MM.1S (cell line): Measurements from ENCODE around the gene RBM8A.

Experiments
- CTCF ChIP-seq: fragments of 300-600 bp; sonication (generic); IDR thresholded peaks from 2 replicates; pipeline ENCODE4 v1.5.1; 2016; ENCODE audit warnings: antibody characterized with exemption, low read length, mixed read lengths
- EZH2phosphoT487 ChIP-seq: fragments of 300-600 bp; sonication (generic); IDR thresholded peaks from 2 replicates; pipeline ENCODE4 v1.6.1; 2018; ENCODE audit warnings: antibody characterized with exemption, low read length

- TF ChIP-seq CTCF (0 out of 2 replicates have a peak, but pooled peaks have one; percentile 4), EZH2phosphoT487 (no peak)
Observed at GRCh38 chr1:145901312-145902021, 25.8 kb downstream of the RBM8A start.
